HCT116 (cell line): ENCODE results near the gene SLC38A9. TPM values are rescaled to one million over a fixed set of nuclear protein-coding genes. Genes with fewer than 3 reads are reported as not detected.

ENCODE experiments used
- ATAC-seq: fragments of 200-7000 bp; cut with Tn5 transposase; 2 replicates; pipeline ENCODE4 v1.9.1; 2020; ENCODE audit warnings: mild to moderate bottlenecking, moderate library complexity
- BruUV-seq: library from RNA; stranded (reverse); fragments of 400-500 nt; replicated peaks from 2 replicates; lab custom pipeline; 2021; lab: Mats Ljungman, UMichigan
- CTCF ChIA-PET: fragments of 300-600 bp; sonication (Branson Sonifier 250); formaldehyde crosslinking; loops from one replicate; lab custom pipeline; 2021; ENCODE audit warnings: antibody characterized with exemption; lab: Charles Lee
- POLR2A ChIA-PET: fragments of 300-600, 350-600 bp; sonication (Branson Sonifier 250); formaldehyde crosslinking; loops from one replicate; lab custom pipeline; 2021; ENCODE audit warnings: antibody characterized with exemption; lab: Charles Lee
- RAD21 ChIA-PET, 2 experiments: fragments of 300-600 bp; sonication (Branson Sonifier 250); formaldehyde crosslinking; loops; one replicate each; lab custom pipeline; 2023; ENCODE audit warnings: low total read pairs in 2 of 2; ENCODE audit not compliant: uncharacterized antibody in 2 of 2, unreplicated experiment in 2 of 2, low non-redundant PET in 1 of 2; lab: Charles Lee
- DNase-seq: peaks from one replicate; pipeline ENCODE4 v3.0.0-alpha.2; 2010; ENCODE audit warnings: low read depth, low spot score
- H2AFZ ChIP-seq: fragments of 200-600 bp; shearing (Covaris generic), sonication (generic); 2 replicates; pipeline ENCODE4 v1.6.1; 2017; ENCODE audit warnings: low read depth, mixed run types, mixed read lengths, antibody characterized with exemption, low read length; ENCODE audit not compliant: poor library complexity, severe bottlenecking
- H3K27ac ChIP-seq: 2 replicates; pipeline ENCODE4 v1.5.1; 2012; ENCODE audit warnings: low read depth, low read length
- H3K27me3 ChIP-seq: fragments of 200-600 bp; sonication (generic); 2 replicates; pipeline ENCODE4 v1.6.1; 2016; ENCODE audit warnings: mixed run types, low read length, mixed read lengths; ENCODE audit not compliant: insufficient read depth
- H3K36me3 ChIP-seq, 2 experiments: fragments of 200-500 bp in 1 of 2; fragments of 200-600 bp in 1 of 2; sonication (Bioruptor generic) in 1 of 2; sonication (generic) in 1 of 2; 2 replicates each; pipeline versions ENCODE4 v1.5.1 to v1.6.1; 2014 to 2016; ENCODE audit warnings: low read length in 2 of 2, inconsistent platforms in 1 of 2, mixed read lengths in 1 of 2, mixed run types in 1 of 2; ENCODE audit not compliant: insufficient read depth in 2 of 2, control insufficient read depth in 1 of 2
- H3K4me1 ChIP-seq, 2 experiments: fragments of 200-600 bp in 1 of 2; sonication (generic) in 1 of 2; 2 replicates each; pipeline versions ENCODE4 v1.5.1 to v1.6.1; 2012 to 2017; ENCODE audit warnings: low read length in 2 of 2, inconsistent platforms in 1 of 2, mild to moderate bottlenecking in 1 of 2, mixed read lengths in 1 of 2, mixed run types in 1 of 2, moderate library complexity in 1 of 2; ENCODE audit not compliant: insufficient read depth in 2 of 2, control insufficient read depth in 1 of 2
- H3K4me2 ChIP-seq: fragments of 200-600 bp; sonication (generic); 2 replicates; pipeline ENCODE4 v1.6.1; 2017; ENCODE audit warnings: mixed run types, low read length, mixed read lengths
- H3K4me3 ChIP-seq, 2 experiments: fragments of 200-600 bp in 1 of 2; sonication (generic) in 1 of 2; replicated peaks in 1 of 2; 2 replicates each; pipeline ENCODE4 v1.5.1; 2011 to 2016; ENCODE audit warnings: low read length in 2 of 2, control low read depth in 1 of 2, low read depth in 1 of 2, mild to moderate bottlenecking in 1 of 2, mixed read lengths in 1 of 2, mixed run types in 1 of 2
- H3K79me2 ChIP-seq: fragments of 200-600 bp; sonication (generic); 2 replicates; pipeline ENCODE4 v1.6.1; 2017; ENCODE audit warnings: mild to moderate bottlenecking, mixed run types, low read length, moderate library complexity, mixed read lengths; ENCODE audit not compliant: insufficient read depth
- H3K9ac ChIP-seq: fragments of 200-600 bp; sonication (generic); 2 replicates; pipeline ENCODE4 v1.6.1; 2016; ENCODE audit warnings: low read length, mixed read lengths
- H3K9me2 ChIP-seq: fragments of 200-600 bp; sonication (generic), shearing (Covaris generic); 2 replicates; pipeline ENCODE4 v1.6.1; 2017; ENCODE audit warnings: mixed run types, mild to moderate bottlenecking, moderate library complexity; ENCODE audit not compliant: insufficient read depth
- H3K9me3 ChIP-seq, 2 experiments: fragments of 200-500 bp in 1 of 2; fragments of 200-600 bp in 1 of 2; sonication (Bioruptor generic) in 1 of 2; sonication (generic) in 1 of 2; 2 replicates each; pipeline ENCODE4 v1.6.1; 2014 to 2017; ENCODE audit warnings: low read length in 2 of 2, mixed read lengths in 2 of 2, inconsistent platforms in 1 of 2, low read depth in 1 of 2, mild to moderate bottlenecking in 1 of 2, mixed run types in 1 of 2, moderate library complexity in 1 of 2; ENCODE audit not compliant: control insufficient read depth in 1 of 2, insufficient read depth in 1 of 2
- H4K20me1 ChIP-seq: fragments of 200-600 bp; sonication (generic), shearing (Covaris generic); 2 replicates; pipeline ENCODE4 v1.6.1; 2017; ENCODE audit warnings: mixed run types, mild to moderate bottlenecking, moderate library complexity; ENCODE audit not compliant: insufficient read depth
- CBX3 ChIP-seq: IDR thresholded peaks from 2 replicates; pipeline ENCODE4 v1.6.1; 2012; ENCODE audit warnings: low read depth
- CEBPB ChIP-seq: IDR thresholded peaks from 2 replicates; pipeline ENCODE4 v1.6.1; 2012; ENCODE audit warnings: low read depth
- EGR1 ChIP-seq: IDR thresholded peaks from 2 replicates; pipeline ENCODE4 v1.6.1; 2012; ENCODE audit warnings: low read depth
- ELF1 ChIP-seq: IDR thresholded peaks from 2 replicates; pipeline ENCODE4 v1.6.1; 2012; ENCODE audit warnings: low read depth, borderline replicate concordance
- FOSL1 ChIP-seq: IDR thresholded peaks from 2 replicates; pipeline ENCODE4 v1.6.1; 2012; ENCODE audit warnings: low read depth
- JUND ChIP-seq: IDR thresholded peaks from 2 replicates; pipeline ENCODE4 v1.6.1; 2012
- POLR2A ChIP-seq: IDR thresholded peaks from 2 replicates; pipeline ENCODE4 v1.7.0; 2011; ENCODE audit warnings: borderline replicate concordance; ENCODE audit not compliant: insufficient read depth, insufficient read length; ENCODE audit errors: extremely low read depth
- REST ChIP-seq: IDR thresholded peaks from 2 replicates; pipeline ENCODE4 v1.6.1; 2012; ENCODE audit warnings: low read depth
- SIN3A ChIP-seq: IDR thresholded peaks from 2 replicates; pipeline ENCODE4 v1.6.1; 2012; ENCODE audit warnings: low read depth
- SRF ChIP-seq: IDR thresholded peaks from 2 replicates; pipeline ENCODE4 v1.6.1; 2012; ENCODE audit warnings: low read depth
- TCF7L2 ChIP-seq: IDR thresholded peaks from 2 replicates; pipeline ENCODE4 v1.7.0; 2011; ENCODE audit warnings: borderline replicate concordance, inconsistent platforms; ENCODE audit not compliant: insufficient read depth, insufficient read length; ENCODE audit errors: extremely low read depth
- YY1 ChIP-seq: IDR thresholded peaks from 2 replicates; pipeline ENCODE4 v1.6.1; 2011; ENCODE audit warnings: low read length, low read depth, moderate library complexity, mild to moderate bottlenecking; ENCODE audit not compliant: insufficient replicate concordance; ENCODE audit errors: extremely low read depth
- ZNF274 ChIP-seq: fragments of 200-500 bp; sonication (Bioruptor generic); IDR thresholded peaks from 2 replicates; pipeline ENCODE4 v1.6.1; 2014; ENCODE audit warnings: mild to moderate bottlenecking, low read depth, low read length, inconsistent platforms
- intact Hi-C: fragments of 100-400 bp; cut with micrococcal nuclease; formaldehyde crosslinking; loops from 2 replicates; pipeline ENCODE4 v1.10.0; 2022
- total RNA-seq: library from RNA; stranded (reverse); gene quantifications from one replicate; pipeline ENCODE4 v1.2.1, GENCODE V29; 2021; ENCODE audit not compliant: unreplicated experiment
- TF ChIP-seq, protein P1 (sequence below): IDR thresholded peaks from 2 replicates; pipeline ENCODE4 v1.6.1; 2012

Gene SLC38A9
- total RNA-seq, 1 experiment from 2014 or later: 12.6 TPM

- no peak for TF ChIP-seq REST
- TF ChIP-seq ZNF274: no peak
- TF ChIP-seq YY1: no peak
- no peak for TF ChIP-seq POLR2A
- no peak for TF ChIP-seq CEBPB
- no peak for TF ChIP-seq TCF7L2
- no peak for TF ChIP-seq EGR1
- TF ChIP-seq ELF1: no peak
- TF ChIP-seq JUND: no peak
- TF ChIP-seq, all 23 proteins: peak for 0
Observed at GRCh38 chr5:55692106-55692417, 20.1 kb downstream of the SLC38A9 start (continued).

GRCh38 chr5:55691265-55692105 is 20.6 kb downstream of the SLC38A9 start:
- Histone ChIP-seq H3K79me2 (no peaks in the 10 kb centered on the region), H4K20me1 (no peaks in the 10 kb centered on the region), H3K9me3 (no peaks in the 10 kb centered on the region), H3K4me1 (no peaks in the 10 kb centered on the region), H3K36me3 (no peaks in the 10 kb centered on the region), H2AFZ (no peak overlapping the region), H3K4me3 (no peak overlapping the region), H3K27ac (no peak overlapping the region), H3K27me3 (no peaks in the 10 kb centered on the region), H3K4me2 (no peak overlapping the region), H3K9ac (no peak overlapping the region), H3K9me2 (no peaks in the 10 kb centered on the region)
- POLR2A ChIA-PET: interaction anchor here (0.6 kb wide), 1 partner anchor 296 kb away, joined by 4 read pairs; no protein-coding TSS in a partner anchor
- CTCF ChIA-PET: interaction anchor here (0.6 to 2.1 kb wide), 22 partner anchors 10 to 519 kb away, joined by 3 to 19 read pairs (median 4); partner anchors contain the start of gene CDC20B
- ATAC-seq (peak; percentile 63; the same call in 1 of the 2 replicates), DNase-seq (peak; percentile 33)
- RAD21 ChIA-PET: no interaction called here
- intact Hi-C loops: loop anchor here (1.0 to 5.0 kb wide), 3 partner anchors 231 to 366 kb away; no protein-coding TSS in a partner anchor
- no TSS peak for BruUV-seq
- no peak for TF ChIP-seq SIN3A
- no peak for TF ChIP-seq SRF
- TF ChIP-seq FOSL1: no peak
- no peak for TF ChIP-seq CBX3
- no peak for TF ChIP-seq YY1
- no peak for TF ChIP-seq REST
- TF ChIP-seq, protein P1, sequence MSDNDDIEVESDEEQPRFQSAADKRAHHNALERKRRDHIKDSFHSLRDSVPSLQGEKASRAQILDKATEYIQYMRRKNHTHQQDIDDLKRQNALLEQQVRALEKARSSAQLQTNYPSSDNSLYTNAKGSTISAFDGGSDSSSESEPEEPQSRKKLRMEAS: 0 out of 2 replicates have a peak, but pooled peaks have one; percentile 8
